ENCODE data around the gene SLC24A3.

The SLC24A3 gene

GRCh38 chr20:19222520-19223040 is 10.1 kb downstream of the SLC24A3 start:
- ATAC-seq: no peak
- TF ChIP-seq ARNTL (CRISPR knock-in tag; IDR thresholded peaks at IDR 0.05; ENCODE audit: borderline replicate concordance, low read depth): no peak

GRCh38 chr20:19223640-19224039 is 11.2 kb downstream of the SLC24A3 start:
- ATAC-seq: no peak
- TF ChIP-seq BACH2 (CRISPR knock-in tag; IDR thresholded peaks at IDR 0.05; ENCODE audit: borderline replicate concordance) (no peak), OSR1 (CRISPR knock-in tag; IDR thresholded peaks at IDR 0.05) (no peak), CSDC2 (CRISPR knock-in tag; IDR thresholded peaks at IDR 0.05) (no peak), ZFP3 (CRISPR knock-in tag; IDR thresholded peaks at IDR 0.05) (no peak)

GRCh38 chr20:19231359-19232035 is 19.1 kb downstream of the SLC24A3 start:
- TF ChIP-seq BACH2 (CRISPR knock-in tag; IDR thresholded peaks at IDR 0.05; ENCODE audit: borderline replicate concordance) (no peak), TOX (CRISPR knock-in tag; IDR thresholded peaks at IDR 0.05; ENCODE audit: borderline replicate concordance) (no peak), CREB5 (CRISPR knock-in tag; IDR thresholded peaks at IDR 0.05; ENCODE audit: low read depth) (no peak), ARNTL (CRISPR knock-in tag; IDR thresholded peaks at IDR 0.05; ENCODE audit: borderline replicate concordance, low read depth) (no peak), ZNF70 (CRISPR knock-in tag; IDR thresholded peaks at IDR 0.05) (no peak), CSDC2 (CRISPR knock-in tag; IDR thresholded peaks at IDR 0.05) (no peak), CSRNP3 (CRISPR knock-in tag; IDR thresholded peaks at IDR 0.05) (no peak), RARB (CRISPR knock-in tag; IDR thresholded peaks at IDR 0.05) (no peak), TSHZ2 (CRISPR knock-in tag; IDR thresholded peaks at IDR 0.05) (no peak), ISL1 (CRISPR knock-in tag; IDR thresholded peaks at IDR 0.05) (no peak), ESRRG (CRISPR knock-in tag; IDR thresholded peaks at IDR 0.05) (no peak), SNAI2 (CRISPR knock-in tag; IDR thresholded peaks at IDR 0.05) (no peak), OSR1 (CRISPR knock-in tag; IDR thresholded peaks at IDR 0.05) (no peak), TCF4 (CRISPR knock-in tag; IDR thresholded peaks at IDR 0.05; ENCODE audit: borderline replicate concordance) (no peak), ZFP3 (CRISPR knock-in tag; IDR thresholded peaks at IDR 0.05) (no peak), ZFP30 (CRISPR knock-in tag; IDR thresholded peaks at IDR 0.05) (no peak), PPARA (CRISPR knock-in tag; IDR thresholded peaks at IDR 0.05; ENCODE audit: borderline replicate concordance) (no peak)
- TF ChIP-seq, protein P1, sequence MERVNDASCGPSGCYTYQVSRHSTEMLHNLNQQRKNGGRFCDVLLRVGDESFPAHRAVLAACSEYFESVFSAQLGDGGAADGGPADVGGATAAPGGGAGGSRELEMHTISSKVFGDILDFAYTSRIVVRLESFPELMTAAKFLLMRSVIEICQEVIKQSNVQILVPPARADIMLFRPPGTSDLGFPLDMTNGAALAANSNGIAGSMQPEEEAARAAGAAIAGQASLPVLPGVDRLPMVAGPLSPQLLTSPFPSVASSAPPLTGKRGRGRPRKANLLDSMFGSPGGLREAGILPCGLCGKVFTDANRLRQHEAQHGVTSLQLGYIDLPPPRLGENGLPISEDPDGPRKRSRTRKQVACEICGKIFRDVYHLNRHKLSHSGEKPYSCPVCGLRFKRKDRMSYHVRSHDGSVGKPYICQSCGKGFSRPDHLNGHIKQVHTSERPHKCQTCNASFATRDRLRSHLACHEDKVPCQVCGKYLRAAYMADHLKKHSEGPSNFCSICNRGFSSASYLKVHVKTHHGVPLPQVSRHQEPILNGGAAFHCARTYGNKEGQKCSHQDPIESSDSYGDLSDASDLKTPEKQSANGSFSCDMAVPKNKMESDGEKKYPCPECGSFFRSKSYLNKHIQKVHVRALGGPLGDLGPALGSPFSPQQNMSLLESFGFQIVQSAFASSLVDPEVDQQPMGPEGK (CRISPR knock-in tag; IDR thresholded peaks at IDR 0.05; ENCODE audit: borderline replicate concordance): no peak
- ATAC-seq: no peak

GRCh38 chr20:19232997-19233794 is 20.8 kb downstream of the SLC24A3 start:
- ATAC-seq: no peak
- TF ChIP-seq TSHZ2 (CRISPR knock-in tag; IDR thresholded peaks at IDR 0.05): no peak
- no peak for TF ChIP-seq ZFP3 (CRISPR knock-in tag; IDR thresholded peaks at IDR 0.05)
- no peak for TF ChIP-seq ZFP30 (CRISPR knock-in tag; IDR thresholded peaks at IDR 0.05)
- TF ChIP-seq ZNF70 (CRISPR knock-in tag; IDR thresholded peaks at IDR 0.05): no peak
- no peak for TF ChIP-seq BACH2 (CRISPR knock-in tag; IDR thresholded peaks at IDR 0.05; ENCODE audit: borderline replicate concordance)
- no peak for TF ChIP-seq ZNF565 (CRISPR knock-in tag; conservative IDR thresholded peaks at IDR 0.05; ENCODE audit: low read depth)
- TF ChIP-seq CSRNP3 (CRISPR knock-in tag; IDR thresholded peaks at IDR 0.05): no peak
- no peak for TF ChIP-seq PPARA (CRISPR knock-in tag; IDR thresholded peaks at IDR 0.05; ENCODE audit: borderline replicate concordance)
- no peak for TF ChIP-seq TOX (CRISPR knock-in tag; IDR thresholded peaks at IDR 0.05; ENCODE audit: borderline replicate concordance)
- TF ChIP-seq OSR1 (CRISPR knock-in tag; IDR thresholded peaks at IDR 0.05): no peak
